ENCODE measurements around the gene KMT5C.

The KMT5C gene

DNA sequence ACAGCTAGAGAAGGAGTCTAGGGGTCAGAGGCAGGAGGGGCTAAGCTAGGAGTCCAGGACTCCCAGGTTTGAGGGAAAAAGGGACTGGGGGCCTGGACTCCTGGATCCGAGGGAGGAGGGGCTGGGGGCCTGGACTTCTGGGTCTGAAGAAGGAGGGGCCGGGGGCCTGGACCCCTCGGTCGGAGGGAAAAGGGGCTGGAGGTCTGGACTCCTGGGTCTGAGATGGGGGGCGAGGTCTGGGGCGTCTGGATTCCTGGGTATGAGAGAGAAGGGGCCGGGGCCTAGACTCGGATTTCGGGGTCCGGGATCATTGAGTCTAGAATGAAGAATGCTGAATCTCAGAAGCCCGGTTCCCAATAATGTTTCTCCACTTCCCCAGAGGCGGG is 37.4 kb upstream of the KMT5C start:
- DNase-seq (ENCODE audit: low spot score), result no peak
- CTCF ChIA-PET, result interaction anchor here (0.5 to 3.4 kb wide), 12 partner anchors 9 to 284 kb away, joined by 3 to 21 read pairs (median 4); partner anchors contain the start of genes GARIN5B, KMT5C, TMEM190 and TMEM238
- TF ChIP-seq, protein P1, sequence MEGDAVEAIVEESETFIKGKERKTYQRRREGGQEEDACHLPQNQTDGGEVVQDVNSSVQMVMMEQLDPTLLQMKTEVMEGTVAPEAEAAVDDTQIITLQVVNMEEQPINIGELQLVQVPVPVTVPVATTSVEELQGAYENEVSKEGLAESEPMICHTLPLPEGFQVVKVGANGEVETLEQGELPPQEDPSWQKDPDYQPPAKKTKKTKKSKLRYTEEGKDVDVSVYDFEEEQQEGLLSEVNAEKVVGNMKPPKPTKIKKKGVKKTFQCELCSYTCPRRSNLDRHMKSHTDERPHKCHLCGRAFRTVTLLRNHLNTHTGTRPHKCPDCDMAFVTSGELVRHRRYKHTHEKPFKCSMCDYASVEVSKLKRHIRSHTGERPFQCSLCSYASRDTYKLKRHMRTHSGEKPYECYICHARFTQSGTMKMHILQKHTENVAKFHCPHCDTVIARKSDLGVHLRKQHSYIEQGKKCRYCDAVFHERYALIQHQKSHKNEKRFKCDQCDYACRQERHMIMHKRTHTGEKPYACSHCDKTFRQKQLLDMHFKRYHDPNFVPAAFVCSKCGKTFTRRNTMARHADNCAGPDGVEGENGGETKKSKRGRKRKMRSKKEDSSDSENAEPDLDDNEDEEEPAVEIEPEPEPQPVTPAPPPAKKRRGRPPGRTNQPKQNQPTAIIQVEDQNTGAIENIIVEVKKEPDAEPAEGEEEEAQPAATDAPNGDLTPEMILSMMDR (conservative IDR thresholded peaks at IDR 0.05; ENCODE audit: low read depth), result no peak
- POLR2A ChIA-PET (ENCODE audit: low non-redundant PET), result interaction anchor here (1.0 kb wide), 1 partner anchor 37 kb away, joined by 4 read pairs; the partner anchor contains the start of gene KMT5C
- peak overlapping the region; percentile 54 for H3K27ac ChIP-seq

DNA sequence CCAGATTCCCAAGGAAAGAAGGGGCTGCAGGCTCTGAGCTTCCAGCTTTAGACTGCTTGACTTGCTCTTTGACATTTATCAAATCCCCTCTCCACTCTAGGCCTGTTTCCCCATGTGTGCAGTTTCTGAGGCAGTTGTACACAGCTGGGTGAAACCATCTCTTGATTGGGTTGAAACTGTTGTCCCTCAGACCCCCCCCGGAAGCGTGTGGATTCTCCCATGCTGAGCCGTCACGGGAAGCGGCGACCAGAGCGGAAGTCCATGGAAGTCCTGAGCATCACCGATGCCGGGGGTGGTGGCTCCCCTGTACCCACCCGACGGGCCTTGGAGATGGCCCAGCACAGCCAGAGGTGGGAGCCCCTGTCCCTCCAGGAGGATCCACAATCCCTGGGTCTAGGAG is 36.2 kb upstream of the KMT5C start:
- no peak for DNase-seq (ENCODE audit: low spot score)
- peak overlapping the region; percentile 20 for H3K27ac ChIP-seq
- TF ChIP-seq, protein P1 (conservative IDR thresholded peaks at IDR 0.05; ENCODE audit: low read depth), result no peak
- CTCF ChIA-PET, result interaction anchor here (3.4 kb wide), 1 partner anchor 80 kb away, joined by 21 read pairs; the partner anchor contains the start of gene TMEM238
- POLR2A ChIA-PET (ENCODE audit: low non-redundant PET), result no interaction called here

DNA sequence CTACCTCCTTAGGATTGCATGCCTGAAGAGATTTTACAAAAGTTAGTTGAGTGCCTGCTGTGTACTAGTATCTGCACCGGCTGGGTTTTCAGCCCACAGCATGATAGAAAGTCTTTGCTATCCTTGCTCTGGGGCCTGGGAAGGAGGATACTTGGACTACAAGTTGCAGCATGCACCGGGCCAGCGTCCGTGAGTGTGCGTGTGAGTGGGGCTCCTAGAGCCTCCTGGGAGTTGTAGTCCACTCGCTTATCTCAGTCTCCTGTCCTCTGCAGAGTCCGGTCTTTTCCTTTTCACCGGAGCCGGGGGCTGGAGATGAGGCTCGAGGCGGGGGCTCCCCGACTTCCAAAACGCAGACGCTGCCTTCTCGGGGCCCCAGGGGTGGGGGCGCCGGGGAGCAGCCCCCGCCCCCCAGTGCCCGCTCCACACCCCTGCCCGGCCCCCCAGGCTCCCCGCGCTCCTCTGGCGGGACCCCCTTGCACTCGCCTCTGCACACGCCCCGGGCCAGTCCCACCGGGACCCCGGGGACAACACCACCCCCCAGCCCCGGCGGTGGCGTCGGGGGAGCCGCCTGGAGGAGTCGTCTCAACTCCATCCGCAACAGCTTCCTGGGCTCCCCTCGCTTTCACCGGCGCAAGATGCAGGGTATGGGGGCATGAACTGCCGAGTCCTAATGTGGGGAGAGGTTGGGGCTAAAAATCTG is 35.2 kb upstream of the KMT5C start:
- CTCF ChIA-PET, result no interaction called here

DNA sequence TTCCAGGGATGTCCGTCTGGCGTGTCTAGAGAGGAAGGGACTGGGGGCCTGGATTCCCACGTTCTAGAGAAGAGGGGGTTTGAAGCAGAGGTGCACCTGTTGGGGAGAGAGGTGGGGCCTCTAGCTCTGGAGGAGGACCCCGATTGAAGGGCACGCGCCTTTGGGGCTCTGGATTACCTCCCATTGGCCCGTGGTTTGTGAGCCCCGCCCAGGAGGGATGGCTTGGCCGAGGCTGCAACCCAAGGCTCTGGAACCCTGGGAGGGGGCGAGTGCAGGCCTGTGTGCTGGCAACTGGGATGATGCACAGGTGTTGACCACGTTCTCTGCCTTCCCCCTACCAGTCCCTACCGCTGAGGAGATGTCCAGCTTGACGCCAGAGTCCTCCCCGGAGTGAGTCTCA is 34.7 kb upstream of the KMT5C start:
- 0 out of 2 replicates have a peak overlapping the region, but pooled peaks have one; percentile 18 for H3K27ac ChIP-seq
- no peak for DNase-seq (ENCODE audit: low spot score)
- POLR2A ChIA-PET (ENCODE audit: low non-redundant PET), result interaction anchor here (0.6 kb wide), 1 partner anchor 289 kb away, joined by 7 read pairs; no protein-coding TSS in a partner anchor
- CTCF ChIA-PET, result no interaction called here
- TF ChIP-seq, protein P1 (conservative IDR thresholded peaks at IDR 0.05; ENCODE audit: low read depth), result no peak

More for the DNA sequence above, 35.2 kb upstream of the KMT5C start:
- DNase-seq (ENCODE audit: low spot score), result peak; percentile 59
- POLR2A ChIA-PET (ENCODE audit: low non-redundant PET), result interaction anchor here (0.6 kb wide), 1 partner anchor 288 kb away, joined by 7 read pairs; no protein-coding TSS in a partner anchor
- peak overlapping the region; percentile 20; the same call in 1 of the 2 replicates for H3K27ac ChIP-seq
- TF ChIP-seq, protein P1 (conservative IDR thresholded peaks at IDR 0.05; ENCODE audit: low read depth), result no peak

DNA sequence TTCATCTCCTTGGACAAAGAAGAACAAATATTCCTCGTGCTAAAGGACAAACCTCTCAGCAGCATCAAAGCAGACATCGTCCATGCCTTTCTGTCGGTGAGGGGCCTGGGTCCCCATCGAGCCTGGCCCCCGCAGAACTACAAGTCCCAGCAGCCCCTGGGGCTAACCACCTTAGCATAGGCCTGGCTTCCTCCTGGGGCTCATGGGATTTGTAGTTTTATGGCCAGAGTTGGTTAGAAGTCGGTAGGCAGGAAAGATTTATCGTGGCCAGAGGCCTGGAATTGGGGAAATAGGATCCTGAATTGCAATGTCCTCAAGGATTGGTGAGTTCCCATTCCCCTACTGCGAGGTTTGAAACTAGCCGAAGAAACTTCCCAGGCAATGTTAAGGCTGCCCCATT is 34.2 kb upstream of the KMT5C start:
- TF ChIP-seq, protein P1 (conservative IDR thresholded peaks at IDR 0.05; ENCODE audit: low read depth), result no peak
- H3K27ac ChIP-seq, result 0 out of 2 replicates have a peak overlapping the region, but pooled peaks have one; percentile 18
- ChIA-PET POLR2A (ENCODE audit: low non-redundant PET) (no interaction called here), CTCF (no interaction called here)
- DNase-seq (ENCODE audit: low spot score), result peak; percentile 48

DNA sequence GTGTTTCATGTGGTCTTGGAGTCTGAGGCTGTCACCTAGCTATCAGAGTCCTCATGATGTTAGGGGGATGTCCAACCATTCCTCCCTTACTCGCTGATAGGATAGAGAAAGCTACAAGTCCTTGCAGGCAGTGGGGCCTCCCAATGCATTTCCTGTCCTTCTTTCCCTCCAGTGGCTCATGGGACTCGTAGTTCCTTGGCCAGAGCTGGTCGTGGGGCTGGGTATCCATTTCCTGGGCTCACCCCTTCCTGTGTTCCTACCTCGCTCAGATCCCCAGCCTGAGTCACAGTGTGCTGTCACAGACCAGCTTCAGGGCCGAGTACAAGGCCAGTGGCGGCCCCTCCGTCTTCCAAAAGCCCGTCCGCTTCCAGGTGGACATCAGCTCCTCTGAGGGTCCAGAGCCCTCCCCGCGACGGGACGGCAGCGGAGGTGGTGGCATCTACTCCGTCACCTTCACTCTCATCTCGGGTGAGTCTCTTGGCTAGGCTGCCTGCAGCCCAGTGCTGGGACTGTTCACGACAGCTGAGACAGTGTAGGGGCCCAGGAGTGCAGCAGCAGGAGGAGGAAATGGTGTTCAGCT is 33.6 kb upstream of the KMT5C start:
- DNase-seq (ENCODE audit: low spot score), result no peak
- CTCF ChIA-PET, result no interaction called here
- TF ChIP-seq, protein P1 (conservative IDR thresholded peaks at IDR 0.05; ENCODE audit: low read depth), result no peak
- H3K27ac ChIP-seq, result peak overlapping the region; percentile 26; the same call in 1 of the 2 replicates
- POLR2A ChIA-PET (ENCODE audit: low non-redundant PET), result no interaction called here

All from RWPE1 (cell line).